HFFc6 (cell line): ENCODE results near the gene MAN1A1. TPM values are rescaled to one million over a fixed set of nuclear protein-coding genes. Genes with fewer than 3 reads are reported as not detected.
A peak's percentile ranks its signal among the peaks of the same experiment; 100 is the strongest.

Experiments used
- DNase-seq: peaks from one replicate; pipeline ENCODE4 v3.0.0-alpha.2; 2018
- H3K27ac Mint-ChIP-seq: 2 replicates; pipeline ENCODE4 v1.8.0; 2020; ENCODE audit warnings: mild to moderate bottlenecking, mixed read lengths
- H3K27me3 Mint-ChIP-seq: 2 replicates; pipeline ENCODE4 v1.8.0; 2021; ENCODE audit warnings: mild to moderate bottlenecking, moderate library complexity, mixed read lengths; ENCODE audit not compliant: insufficient read depth
- H3K36me3 Mint-ChIP-seq: 2 replicates; pipeline ENCODE4 v1.8.0; 2021; ENCODE audit warnings: low read depth, mixed read lengths
- H3K4me1 Mint-ChIP-seq: 2 replicates; pipeline ENCODE4 v1.8.0; 2020; ENCODE audit warnings: low read depth, mixed read lengths
- H3K4me3 Mint-ChIP-seq: 2 replicates; pipeline ENCODE4 v1.8.0; 2020; ENCODE audit warnings: mild to moderate bottlenecking, moderate library complexity, mixed read lengths
- H3K9me3 Mint-ChIP-seq: 2 replicates; pipeline ENCODE4 v1.8.0; 2020; ENCODE audit warnings: mild to moderate bottlenecking, mixed read lengths
- total RNA-seq, 6 experiments: library from RNA; stranded (reverse); fragmentation: NEBNext Ultra II Directional; extraction: Animal tissue kit (Norgen Biotek cat#: 25700); gene quantifications; 2 replicates in 1 of 6; 3 replicates in 5 of 6; pipeline ENCODE4 v1.2.3, GENCODE V29; 2021
- TF ChIP-seq, protein P1 (sequence below): fragments of 200-600 bp; sonication (generic); IDR thresholded peaks from 2 replicates; pipeline ENCODE4 v1.5.0; 2021; ENCODE audit warnings: antibody characterized with exemption, mild to moderate bottlenecking

The MAN1A1 gene
- total RNA-seq, 6 experiments from 2014 or later = 0.12 to 0.64 (median 0.16) TPM

DNA sequence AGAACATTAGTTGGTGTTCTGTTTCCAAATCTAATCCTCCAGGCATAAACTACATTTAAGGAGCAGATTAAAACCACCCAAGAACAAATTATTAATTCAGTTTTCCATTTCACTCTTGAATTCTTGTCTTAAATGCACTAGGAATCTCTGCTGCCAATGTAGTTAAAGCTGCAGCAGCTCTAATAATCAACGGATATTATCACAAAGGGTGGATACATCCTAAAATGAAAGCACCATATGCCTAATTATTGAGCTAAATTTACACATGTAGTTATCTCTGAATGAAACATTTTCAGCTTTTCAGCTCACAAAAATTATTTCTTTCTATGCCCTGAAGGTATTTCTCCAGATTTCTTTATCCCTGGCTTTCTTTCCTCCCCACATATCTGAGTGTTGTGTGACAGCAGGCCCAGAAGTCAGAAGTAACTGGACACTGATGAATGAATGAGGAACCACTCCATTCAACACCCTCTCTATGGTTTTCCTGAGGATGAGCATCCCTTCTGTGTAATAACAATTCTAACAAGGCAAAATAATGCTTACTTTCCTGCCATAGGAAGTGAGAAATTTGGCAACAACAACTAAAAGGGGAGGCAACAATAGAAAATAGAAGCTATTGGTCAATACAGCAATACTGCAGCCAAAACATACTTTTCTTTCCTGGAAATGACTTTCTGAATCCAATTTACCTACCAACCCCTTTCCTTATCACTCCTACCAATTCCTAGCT lies 14.9 kb downstream of the MAN1A1 start:
- Mint-ChIP-seq H3K9me3 (no peaks in the 10 kb centered on the region), H3K36me3 (no peaks in the 10 kb centered on the region), H3K4me3 (no peak overlapping the region), H3K27ac (no peak overlapping the region), H3K27me3 (peaks cover 2% of the 10 kb centered on the region; the same call in 1 of the 2 replicates), H3K4me1 (no peaks in the 10 kb centered on the region)
- no peak for DNase-seq
- TF ChIP-seq, protein P1, sequence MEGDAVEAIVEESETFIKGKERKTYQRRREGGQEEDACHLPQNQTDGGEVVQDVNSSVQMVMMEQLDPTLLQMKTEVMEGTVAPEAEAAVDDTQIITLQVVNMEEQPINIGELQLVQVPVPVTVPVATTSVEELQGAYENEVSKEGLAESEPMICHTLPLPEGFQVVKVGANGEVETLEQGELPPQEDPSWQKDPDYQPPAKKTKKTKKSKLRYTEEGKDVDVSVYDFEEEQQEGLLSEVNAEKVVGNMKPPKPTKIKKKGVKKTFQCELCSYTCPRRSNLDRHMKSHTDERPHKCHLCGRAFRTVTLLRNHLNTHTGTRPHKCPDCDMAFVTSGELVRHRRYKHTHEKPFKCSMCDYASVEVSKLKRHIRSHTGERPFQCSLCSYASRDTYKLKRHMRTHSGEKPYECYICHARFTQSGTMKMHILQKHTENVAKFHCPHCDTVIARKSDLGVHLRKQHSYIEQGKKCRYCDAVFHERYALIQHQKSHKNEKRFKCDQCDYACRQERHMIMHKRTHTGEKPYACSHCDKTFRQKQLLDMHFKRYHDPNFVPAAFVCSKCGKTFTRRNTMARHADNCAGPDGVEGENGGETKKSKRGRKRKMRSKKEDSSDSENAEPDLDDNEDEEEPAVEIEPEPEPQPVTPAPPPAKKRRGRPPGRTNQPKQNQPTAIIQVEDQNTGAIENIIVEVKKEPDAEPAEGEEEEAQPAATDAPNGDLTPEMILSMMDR = no peak

DNA sequence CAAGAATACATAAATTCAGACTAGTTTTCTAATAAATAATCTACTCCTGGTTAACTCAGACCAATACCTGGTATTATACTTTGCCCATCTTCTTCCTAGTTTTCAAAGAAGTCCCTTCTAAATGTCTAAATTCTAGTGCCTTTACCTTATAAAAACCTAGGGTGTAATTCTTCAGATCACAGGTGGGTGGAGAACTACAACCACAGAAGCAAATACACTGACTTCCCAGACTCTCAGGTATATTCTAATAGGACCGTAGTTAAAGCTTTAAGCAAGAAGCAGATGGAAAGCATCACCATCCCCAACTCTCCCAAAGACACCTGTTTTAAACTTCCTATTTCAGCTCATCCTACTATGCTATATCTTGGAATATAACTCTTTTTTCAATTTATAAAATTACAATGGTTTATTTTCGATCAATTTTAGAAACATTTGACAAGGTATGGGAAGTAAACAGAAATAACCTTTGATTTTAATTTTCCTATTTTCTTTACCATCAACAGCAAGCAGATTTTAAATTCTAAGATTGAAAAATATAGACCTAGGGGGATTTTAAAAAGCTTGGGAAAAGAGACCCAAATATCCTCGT lies 15.8 kb downstream of the MAN1A1 start:
- H3K27me3 Mint-ChIP-seq = peaks cover 2% of the 10 kb centered on the region; the same call in 1 of the 2 replicates
- H3K4me3 Mint-ChIP-seq = no peak overlapping the region
- H3K9me3 Mint-ChIP-seq = no peaks in the 10 kb centered on the region
- no peaks in the 10 kb centered on the region for H3K4me1 Mint-ChIP-seq
- DNase-seq = no peak
- H3K36me3 Mint-ChIP-seq = no peaks in the 10 kb centered on the region
- no peak overlapping the region for H3K27ac Mint-ChIP-seq
- TF ChIP-seq, protein P1 = peak; percentile 53; the same call in 1 of the 2 replicates

DNA sequence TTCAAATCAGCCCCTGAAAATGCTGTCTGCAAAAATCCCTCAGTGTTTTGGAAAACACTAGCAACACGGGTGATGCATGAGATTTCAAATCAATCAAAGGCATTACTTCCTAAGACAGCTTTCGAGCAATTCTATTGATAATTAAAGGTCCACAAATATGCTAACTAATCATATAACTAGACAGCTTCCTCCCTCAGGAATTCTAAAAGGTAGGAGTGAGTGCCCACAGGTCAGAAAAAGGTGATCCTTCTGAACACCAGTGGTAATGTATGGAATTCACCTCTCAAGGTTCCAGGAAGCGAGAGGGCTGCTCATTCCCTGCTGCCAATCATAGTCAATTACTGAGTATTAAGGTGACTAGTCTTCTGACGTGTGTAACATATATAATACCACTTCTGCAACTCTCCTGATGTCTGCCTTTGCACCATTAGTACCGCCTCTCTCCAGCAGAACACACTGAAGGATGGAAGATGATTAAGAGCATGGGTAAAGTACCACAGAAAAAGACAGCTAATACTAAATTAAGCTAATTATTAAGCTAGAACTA lies 16.4 kb downstream of the MAN1A1 start:
- no peak for DNase-seq
- Mint-ChIP-seq H3K36me3 (no peaks in the 10 kb centered on the region), H3K27ac (no peak overlapping the region), H3K4me1 (no peaks in the 10 kb centered on the region), H3K9me3 (no peaks in the 10 kb centered on the region), H3K4me3 (no peak overlapping the region), H3K27me3 (peaks cover 2% of the 10 kb centered on the region; the same call in 1 of the 2 replicates)
- TF ChIP-seq, protein P1 = no peak

DNA sequence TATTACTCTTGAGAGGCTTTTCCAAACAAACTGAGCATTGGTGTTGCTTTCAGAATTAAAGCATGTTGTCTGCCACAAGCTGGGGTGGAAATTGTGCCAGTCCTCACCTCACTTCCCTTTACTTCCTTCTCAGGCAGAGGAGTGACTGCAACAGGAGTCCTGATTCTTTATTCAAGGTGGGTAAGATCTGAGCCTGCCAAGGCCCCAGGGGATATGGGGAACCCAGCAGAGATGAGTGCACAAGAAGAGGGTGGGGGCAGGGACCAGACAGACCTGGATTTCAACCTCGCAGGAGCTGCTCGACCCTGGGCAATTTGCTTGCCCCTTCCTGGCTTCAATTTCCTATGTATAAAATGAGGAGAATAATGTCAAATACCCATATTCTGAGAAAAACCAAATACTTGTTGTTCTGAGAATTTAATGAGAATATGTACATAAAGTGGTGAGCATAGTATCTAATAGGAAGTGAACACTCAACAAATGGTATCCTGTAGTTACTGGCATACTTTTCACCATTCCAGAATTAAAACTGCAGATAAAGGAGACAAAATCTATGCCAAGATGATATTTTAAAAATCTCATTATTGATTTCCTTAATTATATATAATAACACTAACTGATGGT lies 17.8 kb downstream of the MAN1A1 start:
- TF ChIP-seq, protein P1 = no peak
- Mint-ChIP-seq H3K27ac (no peak overlapping the region), H3K4me3 (no peak overlapping the region), H3K27me3 (peaks cover 2% of the 10 kb centered on the region; the same call in 1 of the 2 replicates), H3K9me3 (no peaks in the 10 kb centered on the region), H3K36me3 (no peaks in the 10 kb centered on the region), H3K4me1 (no peaks in the 10 kb centered on the region)
- DNase-seq = no peak

DNA sequence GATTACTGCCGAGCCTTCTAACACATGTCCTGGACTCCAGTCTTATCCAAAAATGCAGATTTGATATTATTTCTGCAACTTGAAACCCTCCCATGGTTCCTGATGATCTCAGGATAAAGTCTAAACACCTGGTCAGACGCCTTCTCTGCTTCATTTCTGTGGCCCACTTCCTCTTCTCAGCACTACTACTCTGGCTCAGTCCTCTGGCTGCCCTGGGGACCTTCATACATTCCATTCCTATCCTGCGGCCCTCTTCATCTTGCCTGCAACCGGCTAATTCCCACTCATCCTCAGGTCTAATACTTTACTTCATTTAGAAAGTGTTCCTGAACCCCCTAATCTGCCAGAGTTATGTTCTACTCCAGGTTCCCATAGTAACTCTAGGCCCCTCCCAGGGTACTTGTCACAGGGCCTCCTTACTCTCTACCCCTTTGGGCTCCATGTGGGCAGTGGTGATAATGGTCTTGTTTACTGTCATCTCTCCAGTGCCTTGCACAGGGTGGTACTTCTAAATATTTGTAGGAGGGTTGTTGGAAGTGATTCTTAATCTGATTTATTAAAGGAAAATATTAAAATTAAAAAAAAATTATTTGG lies 18.9 kb downstream of the MAN1A1 start:
- H3K4me1 Mint-ChIP-seq = no peaks in the 10 kb centered on the region
- no peak overlapping the region for H3K4me3 Mint-ChIP-seq
- no peaks in the 10 kb centered on the region; the same call in 1 of the 2 replicates for H3K9me3 Mint-ChIP-seq
- no peak for DNase-seq
- no peak overlapping the region for H3K27ac Mint-ChIP-seq
- H3K27me3 Mint-ChIP-seq = peaks cover 2% of the 10 kb centered on the region
- TF ChIP-seq, protein P1 = no peak
- no peaks in the 10 kb centered on the region for H3K36me3 Mint-ChIP-seq
